A673 (cell line): ENCODE measurements around the gene CD200R1. TPM values are rescaled to one million over a fixed set of nuclear protein-coding genes. Genes with fewer than 3 reads are reported as not detected.

Source experiments
- BruUV-seq: library from RNA; stranded (reverse); fragments of 400-500 nt; replicated peaks from 2 replicates; lab custom pipeline; 2021; lab: Mats Ljungman, UMichigan
- CTCF ChIA-PET: fragments of 300-600 bp; sonication (Branson Sonifier 250); formaldehyde crosslinking; loops from one replicate; lab custom pipeline; 2022; ENCODE audit warnings: antibody characterized with exemption; lab: Charles Lee
- POLR2A ChIA-PET: fragments of 300-600 bp; sonication (Branson Sonifier 250); formaldehyde crosslinking; loops from one replicate; lab custom pipeline; 2022; ENCODE audit warnings: antibody characterized with exemption; ENCODE audit not compliant: low non-redundant PET; lab: Charles Lee
- DNase-seq: peaks from one replicate; pipeline ENCODE4 v3.0.0-alpha.2; 2015; ENCODE audit warnings: low spot score
- H3K27ac ChIP-seq: fragments of 200-600 bp; sonication (generic); 2 replicates; pipeline ENCODE4 v1.5.1; 2016; ENCODE audit warnings: mixed run types, low read depth, mild to moderate bottlenecking, mixed read lengths, antibody characterized with exemption, low read length; ENCODE audit not compliant: poor library complexity, severe bottlenecking
- H3K27me3 ChIP-seq: fragments of 200-600 bp; sonication (generic); replicated peaks from 2 replicates; pipeline ENCODE4 v1.6.1; 2017; ENCODE audit warnings: mixed run types, low read depth, mild to moderate bottlenecking, mixed read lengths, antibody characterized with exemption, low read length; ENCODE audit not compliant: insufficient read depth, poor library complexity
- H3K36me3 ChIP-seq: fragments of 200-600 bp; sonication (generic); 2 replicates; pipeline ENCODE4 v1.6.1; 2016; ENCODE audit warnings: mixed run types, mild to moderate bottlenecking, mixed read lengths, antibody characterized with exemption, low read length; ENCODE audit not compliant: insufficient read depth, poor library complexity, severe bottlenecking
- H3K4me1 ChIP-seq: fragments of 200-600 bp; sonication (generic); 2 replicates; pipeline ENCODE4 v1.6.1; 2017; ENCODE audit warnings: mixed run types, mild to moderate bottlenecking, mixed read lengths, antibody characterized with exemption, low read length; ENCODE audit not compliant: insufficient read depth, poor library complexity, severe bottlenecking
- H3K4me3 ChIP-seq: fragments of 200-600 bp; sonication (generic); 2 replicates; pipeline ENCODE4 v1.5.1; 2016; ENCODE audit warnings: low read depth, mixed run types, mild to moderate bottlenecking, mixed read lengths, low read length; ENCODE audit not compliant: poor library complexity, severe bottlenecking
- H3K9me3 ChIP-seq: fragments of 200-600 bp; sonication (generic); 2 replicates; pipeline ENCODE4 v1.6.1; 2016; ENCODE audit warnings: mixed run types, low read depth, mild to moderate bottlenecking, mixed read lengths, antibody characterized with exemption, low read length; ENCODE audit not compliant: poor library complexity, severe bottlenecking
- EZH2 ChIP-seq: fragments of 200-600 bp; sonication (generic); IDR thresholded peaks from 2 replicates; pipeline ENCODE4 v1.6.1; 2017; ENCODE audit warnings: borderline replicate concordance, low read depth, mild to moderate bottlenecking, mixed read lengths, antibody characterized with exemption, low read length; ENCODE audit not compliant: poor library complexity, severe bottlenecking
- intact Hi-C: fragments of 100-400 bp; cut with micrococcal nuclease; formaldehyde crosslinking; loops from one replicate; pipeline ENCODE4 v1.10.0; 2022; ENCODE audit not compliant: unreplicated experiment
- total RNA-seq: library from RNA; stranded (reverse); gene quantifications from 2 replicates; pipeline ENCODE4 v1.2.3, GENCODE V29; 2021
- TF ChIP-seq, protein P1 (sequence below): fragments of 300-800, 200-600 bp; sonication (generic); conservative IDR thresholded peaks from 2 replicates; pipeline ENCODE4 v1.5.1; 2017; ENCODE audit warnings: low read depth, mild to moderate bottlenecking, antibody characterized with exemption, low read length, moderate library complexity, mixed read lengths

The CD200R1 gene
- total RNA-seq, 1 experiment from 2014 or later, result not detected

DNA sequence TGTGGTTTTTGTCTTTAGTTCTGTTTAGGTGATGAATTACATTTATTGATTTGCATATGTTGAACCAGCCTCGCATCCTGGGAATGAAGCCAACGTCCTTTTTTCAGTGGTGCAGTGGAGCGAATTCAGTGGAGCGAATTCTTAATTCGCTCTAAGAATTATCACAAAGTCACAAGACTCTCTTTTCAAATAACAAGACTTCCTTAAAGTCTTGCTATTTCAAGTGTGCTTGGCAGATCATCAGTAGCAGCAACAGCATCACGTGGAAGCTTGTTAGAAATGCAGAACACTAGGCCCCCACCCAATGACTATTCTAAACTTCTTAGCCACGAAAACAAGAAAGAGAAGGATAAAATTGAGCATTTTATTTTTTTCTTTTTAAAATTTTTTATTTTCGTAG, 70.1 kb downstream of the CD200R1 start:
- Histone ChIP-seq H3K36me3 (no peaks in the 10 kb centered on the region), H3K27ac (no peak overlapping the region), H3K4me1 (no peaks in the 10 kb centered on the region), H3K9me3 (peaks cover 6% of the 10 kb centered on the region), H3K4me3 (no peak overlapping the region), H3K27me3 (no peaks in the 10 kb centered on the region)
- ChIA-PET CTCF (no interaction called here), POLR2A (no interaction called here)
- intact Hi-C loops, result no loop called here
- no peak for DNase-seq
- no TSS peak for BruUV-seq
- no peak for TF ChIP-seq EZH2
- TF ChIP-seq, protein P1, sequence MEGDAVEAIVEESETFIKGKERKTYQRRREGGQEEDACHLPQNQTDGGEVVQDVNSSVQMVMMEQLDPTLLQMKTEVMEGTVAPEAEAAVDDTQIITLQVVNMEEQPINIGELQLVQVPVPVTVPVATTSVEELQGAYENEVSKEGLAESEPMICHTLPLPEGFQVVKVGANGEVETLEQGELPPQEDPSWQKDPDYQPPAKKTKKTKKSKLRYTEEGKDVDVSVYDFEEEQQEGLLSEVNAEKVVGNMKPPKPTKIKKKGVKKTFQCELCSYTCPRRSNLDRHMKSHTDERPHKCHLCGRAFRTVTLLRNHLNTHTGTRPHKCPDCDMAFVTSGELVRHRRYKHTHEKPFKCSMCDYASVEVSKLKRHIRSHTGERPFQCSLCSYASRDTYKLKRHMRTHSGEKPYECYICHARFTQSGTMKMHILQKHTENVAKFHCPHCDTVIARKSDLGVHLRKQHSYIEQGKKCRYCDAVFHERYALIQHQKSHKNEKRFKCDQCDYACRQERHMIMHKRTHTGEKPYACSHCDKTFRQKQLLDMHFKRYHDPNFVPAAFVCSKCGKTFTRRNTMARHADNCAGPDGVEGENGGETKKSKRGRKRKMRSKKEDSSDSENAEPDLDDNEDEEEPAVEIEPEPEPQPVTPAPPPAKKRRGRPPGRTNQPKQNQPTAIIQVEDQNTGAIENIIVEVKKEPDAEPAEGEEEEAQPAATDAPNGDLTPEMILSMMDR, result no peak

DNA sequence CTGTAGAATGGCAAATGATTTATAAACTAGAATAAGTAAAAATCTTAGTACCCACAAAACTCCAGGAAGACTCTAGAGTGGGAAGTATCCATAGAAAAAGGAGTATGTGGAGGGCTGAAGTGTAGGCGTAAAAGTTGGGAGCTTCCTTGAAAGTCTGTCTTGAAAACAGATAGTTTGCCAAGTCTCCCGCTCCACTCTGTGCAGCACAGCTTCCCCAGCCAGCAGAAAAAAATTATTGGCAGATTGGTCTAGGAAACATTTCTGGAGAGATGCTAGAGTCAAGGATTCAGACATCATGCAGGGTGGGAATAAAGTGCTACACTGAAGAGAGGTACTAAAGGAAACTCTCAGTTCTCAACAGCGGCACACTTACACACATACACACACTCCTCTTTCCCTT, 74.8 kb downstream of the CD200R1 start:
- Histone ChIP-seq H3K36me3 (no peaks in the 10 kb centered on the region), H3K4me1 (no peaks in the 10 kb centered on the region), H3K4me3 (no peak overlapping the region), H3K27ac (no peak overlapping the region), H3K9me3 (peaks cover 6% of the 10 kb centered on the region), H3K27me3 (no peaks in the 10 kb centered on the region)
- TF ChIP-seq, protein P1, result no peak
- intact Hi-C loops, result no loop called here
- no TSS peak for BruUV-seq
- CTCF ChIA-PET, result no interaction called here
- POLR2A ChIA-PET, result no interaction called here
- DNase-seq, result no peak

DNA sequence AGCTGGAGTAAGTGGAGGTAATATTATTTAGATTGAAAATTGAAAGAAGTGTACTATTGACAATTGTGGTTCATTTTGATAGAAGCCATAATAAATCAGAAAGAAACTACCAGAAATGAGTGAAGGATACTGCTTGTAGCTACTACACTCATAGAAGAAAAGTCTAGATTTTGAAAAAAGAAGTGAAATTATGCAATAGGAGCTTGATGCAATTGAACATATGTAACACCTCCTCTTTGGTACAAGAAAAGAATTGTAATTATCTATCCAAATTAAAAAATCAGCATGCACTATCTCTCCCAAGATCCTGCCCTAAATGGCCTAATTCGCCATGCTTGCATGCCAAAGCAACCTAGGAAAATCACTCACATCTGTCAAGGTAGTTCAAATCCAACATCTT, 77.1 kb downstream of the CD200R1 start:
- intact Hi-C loops, result no loop called here
- Histone ChIP-seq H3K36me3 (no peaks in the 10 kb centered on the region), H3K9me3 (no peaks in the 10 kb centered on the region), H3K4me3 (no peak overlapping the region), H3K27ac (no peak overlapping the region), H3K4me1 (no peaks in the 10 kb centered on the region), H3K27me3 (no peaks in the 10 kb centered on the region)
- no TSS peak for BruUV-seq
- DNase-seq, result no peak
- TF ChIP-seq, protein P1, result no peak
- TF ChIP-seq EZH2, result no peak
- CTCF ChIA-PET, result no interaction called here
- POLR2A ChIA-PET, result no interaction called here
